GM12892 (cell line): ENCODE measurements around the gene SLC38A4.

ENCODE experiments used
- DNase-seq: peaks from one replicate; pipeline ENCODE4 v3.0.0; 2011; ENCODE audit not compliant: insufficient read length
- FAIRE-seq: peaks from 2 replicates; lab custom pipeline; 2011; peaks lifted over from hg19 to GRCh38; lab: Jason Lieb, UNC
- POLR2A ChIP-seq: IDR thresholded peaks from 2 replicates; pipeline ENCODE4 v1.6.1; 2011; ENCODE audit warnings: low read depth, low read length, control low read depth
- POLR2AphosphoS5 ChIP-seq: IDR thresholded peaks from 2 replicates; pipeline ENCODE4 v1.6.1; 2011; ENCODE audit warnings: low read depth, low read length, control low read depth
- TAF1 ChIP-seq: IDR thresholded peaks from 2 replicates; pipeline ENCODE4 v1.6.1; 2011; ENCODE audit warnings: low read depth, mild to moderate bottlenecking, control low read depth, low read length, borderline replicate concordance

SLC38A4 gene

GRCh38 chr12:46787496-46788055, 38.2 kb downstream of the SLC38A4 start:
- no peak for FAIRE-seq
- TF ChIP-seq TAF1 (no peak), POLR2A (no peak), POLR2AphosphoS5 (no peak)
- DNase-seq: no peak

- TF ChIP-seq POLR2AphosphoS5: no peak
- no peak for TF ChIP-seq TAF1
- TF ChIP-seq POLR2A: no peak
- no peak for FAIRE-seq
- DNase-seq: no peak
These were observed 39.0 kb downstream of the SLC38A4 start for GRCh38 chr12:46786774-46787173.

GRCh38 chr12:46785382-46785781, 40.4 kb downstream of the SLC38A4 start:
- no peak for FAIRE-seq
- no peak for TF ChIP-seq POLR2AphosphoS5
- no peak for TF ChIP-seq POLR2A
- no peak for TF ChIP-seq TAF1
- DNase-seq: no peak

- DNase-seq (no peak), FAIRE-seq (no peak)
- TF ChIP-seq TAF1 (no peak), POLR2A (no peak), POLR2AphosphoS5 (no peak)
These were observed 41.9 kb downstream of the SLC38A4 start for GRCh38 chr12:46783871-46784270.

- no peak for FAIRE-seq
- no peak for TF ChIP-seq POLR2A
- TF ChIP-seq TAF1: no peak
- TF ChIP-seq POLR2AphosphoS5: no peak
These were observed 45.9 kb downstream of the SLC38A4 start for GRCh38 chr12:46779879-46780278.

GRCh38 chr12:46779063-46779462, 46.7 kb downstream of the SLC38A4 start:
- FAIRE-seq: no peak
- TF ChIP-seq TAF1 (no peak), POLR2AphosphoS5 (no peak), POLR2A (no peak)
- DNase-seq: no peak

More at GRCh38 chr12:46779879-46780278, 45.9 kb downstream of the SLC38A4 start:
- DNase-seq: no peak

GRCh38 chr12:46778415-46778814, 47.4 kb downstream of the SLC38A4 start:
- no peak for FAIRE-seq
- DNase-seq: no peak
- TF ChIP-seq TAF1 (no peak), POLR2A (no peak), POLR2AphosphoS5 (no peak)

- no peak for FAIRE-seq
- DNase-seq: no peak
- no peak for TF ChIP-seq TAF1
These were observed 48.2 kb downstream of the SLC38A4 start for GRCh38 chr12:46777587-46777986.

GRCh38 chr12:46775796-46776195, 50.0 kb downstream of the SLC38A4 start:
- TF ChIP-seq TAF1 (no peak), POLR2A (no peak), POLR2AphosphoS5 (no peak)
- DNase-seq: no peak
- no peak for FAIRE-seq

- FAIRE-seq: no peak
- DNase-seq: no peak
- no peak for TF ChIP-seq POLR2AphosphoS5
- no peak for TF ChIP-seq POLR2A
- no peak for TF ChIP-seq TAF1
These were observed 51.5 kb downstream of the SLC38A4 start for GRCh38 chr12:46774322-46774633.

- TF ChIP-seq TAF1 (no peak), POLR2AphosphoS5 (no peak)
- FAIRE-seq (no peak), DNase-seq (no peak)
These were observed 52.0 kb downstream of the SLC38A4 start for GRCh38 chr12:46773586-46774321.

GRCh38 chr12:46771268-46771827, 54.4 kb downstream of the SLC38A4 start:
- FAIRE-seq (no peak), DNase-seq (no peak)
- TF ChIP-seq TAF1 (no peak), POLR2A (no peak), POLR2AphosphoS5 (no peak)
